Fibroblast of skin of right biceps (primary cell): ENCODE measurements around the gene ANKRD6.

ENCODE experiments used
- DNase-seq: peaks from one replicate; pipeline ENCODE4 v3.0.0-alpha.2; 2013

The ANKRD6 gene

DNA sequence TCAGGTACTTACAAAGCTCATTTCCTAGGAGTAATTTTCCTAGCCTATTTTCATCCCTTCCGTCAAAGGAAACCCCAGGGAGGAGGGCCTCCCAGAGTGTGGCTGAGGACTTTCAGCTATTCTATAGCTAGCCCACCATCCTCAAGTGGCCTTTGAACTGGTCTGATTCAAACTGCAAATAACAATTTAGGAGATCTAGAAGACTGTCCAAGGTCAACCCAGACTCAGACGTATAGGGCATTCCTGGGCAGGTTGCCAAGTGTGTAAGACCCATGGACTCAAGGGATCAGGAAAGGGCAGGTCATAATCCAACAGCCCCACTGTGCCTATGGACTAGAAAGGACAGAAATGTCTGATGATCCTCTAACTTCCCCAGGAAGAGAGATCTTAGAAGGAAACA, 18.7 kb upstream of the ANKRD6 start:
- no peak for DNase-seq

DNA sequence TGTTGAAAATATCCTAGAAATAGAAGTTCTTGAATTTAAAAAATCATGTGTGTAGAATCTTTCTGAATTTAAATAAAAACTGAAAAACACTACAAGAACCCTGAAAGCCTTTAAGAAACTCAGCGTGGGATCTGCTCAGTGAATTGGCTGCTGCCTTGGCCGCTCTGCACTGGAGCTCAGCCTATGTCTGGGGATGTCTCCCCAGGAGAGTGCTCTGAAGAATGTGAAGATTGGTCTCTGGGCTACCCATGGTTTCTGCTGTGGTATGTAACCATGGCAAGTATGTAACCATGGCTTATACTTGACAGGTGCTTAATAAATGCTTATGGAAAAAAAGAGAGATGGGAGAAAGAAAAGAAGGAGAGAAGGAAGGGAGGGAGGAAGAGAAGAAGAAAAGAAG, 17.8 kb upstream of the ANKRD6 start:
- DNase-seq, result no peak

DNA sequence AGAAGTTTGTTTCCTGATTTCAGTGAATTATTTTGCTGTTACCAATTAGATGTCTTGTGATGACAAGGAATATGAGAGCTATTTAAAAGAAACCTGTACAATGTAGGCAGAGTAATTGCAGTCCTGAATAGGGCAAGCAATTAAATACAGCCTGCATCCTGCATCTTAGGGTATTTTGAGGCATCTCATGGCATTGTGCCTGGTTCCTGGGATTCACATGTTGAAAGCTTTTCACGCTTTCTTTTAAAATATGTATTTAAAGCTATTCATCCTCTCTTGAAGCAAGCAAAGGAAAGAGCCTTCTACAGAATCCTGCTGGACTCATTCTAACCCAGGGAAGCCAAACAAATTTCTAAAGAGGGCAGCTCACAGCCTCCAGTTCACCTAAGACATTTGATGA, 16.2 kb upstream of the ANKRD6 start:
- DNase-seq, result no peak

DNA sequence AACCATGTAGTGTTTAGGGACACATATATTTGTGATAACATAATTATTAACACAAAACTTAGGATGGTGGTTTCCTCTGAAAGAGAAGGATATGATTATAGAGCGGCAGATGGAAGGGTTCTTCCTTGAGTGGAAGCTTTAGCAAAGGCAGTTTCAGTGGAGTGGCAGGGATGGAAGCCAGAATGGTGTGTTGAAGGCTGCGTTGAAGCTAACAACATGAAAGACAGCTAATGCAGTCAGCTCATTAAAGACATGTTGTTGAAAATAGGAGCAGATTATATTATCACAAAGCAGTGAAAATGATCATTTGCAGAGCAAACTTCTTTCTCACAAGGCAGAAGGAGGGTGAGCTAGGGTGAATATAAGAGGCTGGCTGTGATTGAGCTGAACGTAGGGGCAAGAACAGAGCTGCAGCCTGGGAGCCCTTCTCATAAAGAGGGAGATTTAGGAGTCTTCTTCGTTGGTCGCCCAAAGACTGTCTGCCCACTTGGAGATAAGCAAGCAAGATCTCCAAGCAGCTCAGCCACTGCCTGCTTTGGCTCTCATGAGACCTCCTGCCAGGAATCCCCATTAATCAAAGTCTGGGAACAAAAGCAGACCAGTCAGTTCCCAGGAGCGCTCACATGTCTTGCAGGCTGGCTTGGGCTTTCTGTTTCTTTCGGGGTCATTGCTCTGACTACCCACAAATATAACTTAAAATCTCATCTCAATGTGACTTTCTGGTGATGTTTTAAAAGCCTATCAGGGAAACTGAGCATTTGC, 2.6 kb upstream of the ANKRD6 start:
- no peak for DNase-seq

DNA sequence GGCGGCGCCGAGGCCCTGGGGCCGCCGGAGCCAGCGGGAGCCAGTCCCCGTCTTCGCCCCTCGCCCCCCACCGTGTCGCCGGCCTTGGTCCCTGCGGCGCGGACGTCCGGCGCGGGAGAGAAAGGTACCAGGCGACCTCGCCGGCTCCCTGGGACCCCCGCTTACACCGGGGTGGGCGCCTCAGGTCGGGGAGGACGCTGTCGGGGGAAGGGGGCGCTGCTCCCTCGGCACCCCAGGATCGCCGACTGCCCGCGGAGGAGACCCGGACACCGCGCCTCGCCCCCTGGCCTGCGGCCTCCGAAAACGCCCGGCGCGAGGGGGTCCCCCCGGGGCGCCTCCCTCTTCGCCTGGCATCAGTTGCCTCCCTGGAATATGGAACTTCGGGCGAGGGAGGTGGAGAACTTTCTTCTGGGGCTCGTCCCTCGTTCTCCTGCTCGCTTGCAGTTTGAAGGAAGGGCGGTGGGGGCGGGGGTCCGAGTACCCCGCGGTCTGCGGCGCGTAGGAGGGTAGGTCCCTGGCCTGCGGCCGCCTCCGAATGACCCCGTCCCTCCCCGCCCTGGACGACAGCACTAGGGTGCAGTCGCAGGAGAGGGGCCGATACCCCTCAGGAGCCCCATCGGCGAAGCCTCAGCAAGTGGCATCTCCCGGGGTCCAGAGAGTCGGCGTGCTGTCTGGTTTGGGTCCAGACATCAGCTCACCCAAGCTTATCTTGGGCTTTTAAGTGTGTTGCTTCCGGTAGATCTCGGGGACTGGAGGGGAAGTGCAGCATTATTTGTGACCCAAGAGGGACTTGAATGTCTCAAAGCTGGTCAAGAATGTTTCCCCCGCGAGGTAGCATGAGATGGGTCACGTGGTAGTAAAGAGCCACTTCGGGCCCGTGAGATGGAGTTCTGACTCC, 549 bp downstream of the ANKRD6 start:
- no peak for DNase-seq

DNA sequence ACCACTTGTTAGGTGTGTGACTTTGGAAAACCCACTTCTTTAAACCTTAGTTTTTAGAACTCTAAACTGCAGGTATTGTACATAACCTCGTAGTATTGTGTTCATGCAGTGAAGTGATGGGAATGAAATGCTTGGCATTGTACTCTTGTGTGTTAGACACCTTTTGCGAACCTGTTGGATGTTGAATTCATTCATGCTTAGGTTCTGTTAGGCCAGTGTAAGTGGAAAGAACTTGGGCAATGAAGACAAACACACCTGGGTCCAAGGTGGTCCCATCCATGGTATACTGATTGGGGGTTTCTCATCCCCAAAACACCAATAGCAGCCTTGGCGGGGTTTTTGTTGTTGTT, 1.2 kb downstream of the ANKRD6 start:
- no peak for DNase-seq

DNA sequence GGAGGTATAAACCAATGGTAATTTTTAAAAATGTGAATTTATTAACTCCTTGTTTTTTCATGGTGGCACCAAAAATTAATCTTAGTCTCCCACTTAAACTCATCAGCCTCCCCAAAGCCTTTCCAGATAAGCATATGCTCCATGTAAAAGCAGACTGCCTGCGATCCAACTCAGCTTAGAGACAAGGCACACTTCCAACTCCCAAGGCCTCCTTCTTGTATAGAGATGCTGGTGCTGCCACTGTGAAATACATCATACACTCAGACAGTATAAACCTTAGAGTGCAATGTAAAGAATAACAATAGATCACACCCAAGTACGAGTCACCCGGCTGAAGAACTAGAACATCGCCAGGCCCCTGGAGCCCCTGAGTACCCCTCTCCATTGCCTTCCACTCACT, 2.0 kb downstream of the ANKRD6 start:
- no peak for DNase-seq

DNA sequence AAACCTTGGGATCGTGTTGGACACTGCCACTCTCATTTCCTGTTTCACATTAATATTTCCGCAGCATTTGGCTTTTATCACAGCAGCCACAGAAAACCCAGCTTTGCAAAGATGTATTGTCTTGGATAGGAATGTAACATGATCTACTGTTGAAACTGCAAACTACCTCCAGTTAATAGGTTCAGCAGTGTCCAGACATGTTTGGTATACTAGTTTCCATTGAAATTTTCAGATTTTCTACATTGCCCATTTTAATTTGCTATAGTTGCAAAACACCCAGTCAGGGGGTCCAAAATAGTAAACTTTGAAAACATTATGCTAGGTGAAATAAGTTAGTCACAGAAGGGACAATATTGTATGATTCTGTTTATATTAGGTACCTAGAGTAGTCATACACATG, 3.3 kb downstream of the ANKRD6 start:
- no peak for DNase-seq

DNA sequence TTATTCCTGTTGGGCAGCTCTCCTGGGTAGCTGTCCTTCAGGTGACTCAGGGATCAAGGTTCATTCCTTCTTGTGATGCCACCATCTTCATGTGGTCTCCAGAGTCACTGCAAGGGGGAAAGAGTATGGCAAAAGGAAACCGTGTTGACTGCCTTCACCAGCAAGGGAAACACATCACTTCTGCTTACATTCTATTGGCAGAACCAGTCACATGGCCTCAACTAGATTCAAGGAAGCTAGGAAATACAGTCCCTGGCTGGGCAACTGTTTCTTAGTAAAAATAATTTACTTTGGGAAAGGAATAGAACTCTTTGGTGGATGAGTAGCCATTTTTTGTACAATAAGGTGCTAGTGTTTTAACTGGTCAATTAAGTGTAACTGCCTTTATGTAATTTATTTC, 5.3 kb downstream of the ANKRD6 start:
- no peak for DNase-seq

DNA sequence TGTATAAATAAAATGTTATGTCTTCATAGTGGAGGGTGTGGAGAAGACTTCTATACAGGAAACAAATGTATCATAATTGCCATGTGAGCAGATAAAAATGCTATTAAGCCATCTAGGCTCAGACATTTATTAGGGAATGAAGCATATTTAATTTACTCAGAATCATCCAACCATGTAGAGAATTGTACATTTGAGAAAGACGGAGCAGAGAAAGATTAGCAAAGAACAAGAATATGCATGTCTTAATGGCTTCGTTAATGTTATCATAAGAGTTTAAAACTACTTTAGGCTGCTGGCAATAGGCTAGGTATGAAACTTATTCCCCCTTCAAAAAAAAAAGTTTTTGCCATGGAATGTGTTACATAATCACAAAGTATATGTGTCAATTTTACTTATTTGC, 6.1 kb downstream of the ANKRD6 start:
- no peak for DNase-seq

DNA sequence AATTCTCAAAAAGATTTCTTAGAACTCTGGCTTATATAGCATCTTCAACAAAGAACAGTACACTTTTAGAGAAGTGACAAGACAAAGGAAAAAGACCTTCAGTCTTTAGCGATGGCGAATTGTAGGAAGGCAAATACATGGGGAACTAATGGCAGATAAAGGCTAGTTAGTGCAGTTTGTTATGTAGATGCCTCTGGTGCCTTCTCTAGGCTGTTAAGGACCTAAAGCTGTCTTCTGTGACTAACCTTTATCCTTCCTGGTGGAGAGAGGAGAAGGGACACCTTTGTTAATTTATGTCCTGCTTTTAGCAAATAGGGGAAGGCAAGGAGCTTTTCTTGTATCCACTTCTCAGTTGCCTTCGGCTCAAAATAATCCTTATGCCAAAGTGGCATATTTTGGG, 7.2 kb downstream of the ANKRD6 start:
- no peak for DNase-seq

DNA sequence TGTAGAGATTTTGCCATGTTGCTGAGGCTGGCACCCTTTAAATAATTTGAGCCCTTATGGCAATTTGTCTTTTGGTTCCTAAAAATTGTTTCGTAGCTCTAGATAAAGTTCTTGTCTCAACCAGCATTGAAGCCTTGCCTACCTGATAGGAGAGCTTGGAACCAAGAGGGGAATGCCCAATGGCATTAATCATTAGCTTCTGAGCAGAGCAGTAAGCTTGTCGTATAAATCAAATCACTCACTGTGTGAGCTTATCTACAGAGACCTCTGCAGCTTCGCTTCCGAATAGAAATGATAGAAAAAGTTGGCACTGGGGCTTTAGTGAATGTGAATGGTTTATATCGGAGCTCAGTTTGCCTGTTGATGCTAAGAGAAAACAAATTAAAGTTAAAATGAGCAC, 10.7 kb downstream of the ANKRD6 start:
- DNase-seq, result no peak

DNA sequence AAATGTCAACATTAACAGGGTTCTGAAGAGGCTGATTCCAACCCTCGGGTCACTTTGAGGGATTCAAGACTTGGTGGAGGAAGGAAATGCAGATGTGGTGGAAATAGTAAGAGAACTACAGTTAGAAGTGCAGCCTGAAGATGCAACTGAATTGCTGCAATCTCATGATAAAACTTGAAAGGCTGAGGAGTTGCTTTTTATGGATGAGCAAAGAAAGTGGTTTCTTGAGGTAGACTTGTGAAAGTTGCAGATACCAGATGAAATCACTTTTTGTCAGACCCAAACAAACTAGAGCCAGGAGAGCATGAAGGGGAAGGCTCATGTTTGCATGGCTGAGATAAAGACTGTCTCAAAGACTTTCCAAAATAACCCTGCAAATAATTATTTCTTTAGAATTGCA, 16.2 kb downstream of the ANKRD6 start:
- DNase-seq, result no peak

DNA sequence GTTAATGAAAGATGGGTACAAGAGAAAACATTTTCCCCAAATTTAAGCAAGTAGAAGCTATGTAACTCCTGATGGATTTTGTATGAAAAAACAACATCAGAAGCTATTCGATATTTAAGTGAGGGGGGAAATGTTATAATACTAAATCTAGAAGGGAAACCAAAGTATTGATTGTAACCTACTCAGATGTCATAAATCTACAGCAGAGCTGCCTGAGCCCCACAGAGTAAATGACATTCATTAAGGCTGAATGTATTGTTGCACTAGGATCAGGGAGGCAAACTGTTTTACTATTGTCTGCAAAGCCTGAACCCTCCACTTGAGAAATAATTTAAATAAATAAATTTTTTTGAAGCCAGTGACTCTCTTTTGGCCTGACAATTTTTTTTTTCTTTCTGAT, 19.3 kb downstream of the ANKRD6 start:
- no peak for DNase-seq

DNA sequence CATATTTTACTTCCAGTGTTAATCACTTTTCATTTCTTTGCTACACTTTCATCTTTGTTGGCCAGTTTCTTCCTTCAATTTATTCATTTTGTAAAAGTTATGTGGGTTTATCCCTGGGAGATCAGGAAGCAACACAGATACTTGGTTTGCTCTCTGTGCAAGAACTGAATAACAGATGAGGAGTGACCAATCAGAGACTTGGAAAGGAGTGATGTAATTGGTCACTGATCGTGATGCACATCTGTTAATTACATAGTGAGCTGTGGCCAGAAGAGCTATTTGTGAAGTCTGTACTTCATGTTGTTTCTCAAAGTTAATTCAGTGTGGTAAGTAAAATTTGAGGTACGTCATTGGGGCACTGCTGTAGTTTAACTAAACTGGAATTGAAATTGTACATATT, 21.3 kb downstream of the ANKRD6 start:
- DNase-seq, result no peak

DNA sequence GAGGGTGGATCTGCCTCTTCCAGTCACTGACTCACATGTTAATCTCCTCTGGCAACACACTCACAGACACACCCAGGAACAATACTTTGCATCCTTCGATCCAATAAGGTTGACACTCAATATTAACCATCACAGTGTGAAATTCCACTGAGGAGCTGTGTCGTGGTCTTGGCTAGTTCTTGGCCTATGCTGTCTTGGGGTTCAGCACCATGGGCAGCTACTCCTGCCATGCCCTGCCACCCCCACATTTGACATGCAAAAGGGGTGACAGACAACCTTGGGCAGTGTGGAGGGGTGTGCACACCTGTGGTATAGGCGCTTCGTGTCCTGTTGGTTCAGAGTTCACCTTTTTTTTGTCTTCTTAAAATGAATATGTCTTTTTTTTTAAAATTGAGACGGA, 25.8 kb downstream of the ANKRD6 start:
- DNase-seq, result no peak

DNA sequence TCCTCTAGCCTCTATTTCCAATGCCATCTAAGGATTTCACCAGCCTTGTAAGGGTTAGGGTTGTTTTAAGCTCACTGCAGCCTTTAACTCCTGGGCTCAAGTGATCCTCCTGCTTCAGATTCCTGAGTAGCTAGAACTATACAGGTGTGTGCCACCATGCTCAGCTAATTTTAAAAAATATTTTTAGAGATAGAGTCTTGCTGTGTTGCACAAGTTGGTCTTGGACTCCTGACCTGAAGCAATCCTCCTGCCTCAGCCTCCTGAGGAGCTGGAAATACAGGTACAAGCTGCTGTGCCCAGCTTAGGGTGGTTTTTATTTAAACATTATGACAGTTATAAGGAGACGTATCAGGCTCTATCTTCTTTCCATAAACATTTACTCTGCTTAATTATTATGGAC, 26.5 kb downstream of the ANKRD6 start:
- no peak for DNase-seq

DNA sequence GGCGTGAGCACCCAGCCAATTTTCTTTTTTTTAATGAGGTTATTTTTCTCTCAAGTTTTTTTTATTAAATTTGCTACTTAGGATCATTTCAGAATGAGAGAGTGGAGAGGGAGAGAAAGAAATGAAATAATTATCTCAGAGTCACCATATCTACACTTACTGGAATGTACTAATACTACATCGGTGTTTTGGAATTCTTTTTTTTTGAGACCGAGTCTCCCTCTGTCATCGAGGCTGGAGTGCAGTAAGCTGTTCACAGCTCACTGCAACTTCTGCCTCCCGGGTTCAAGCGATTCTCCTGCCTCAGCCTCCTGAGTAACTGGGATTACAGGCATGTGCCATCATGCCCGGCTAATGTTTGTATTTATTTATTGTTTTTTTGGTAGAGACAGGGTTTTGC, 27.8 kb downstream of the ANKRD6 start:
- DNase-seq, result no peak

DNA sequence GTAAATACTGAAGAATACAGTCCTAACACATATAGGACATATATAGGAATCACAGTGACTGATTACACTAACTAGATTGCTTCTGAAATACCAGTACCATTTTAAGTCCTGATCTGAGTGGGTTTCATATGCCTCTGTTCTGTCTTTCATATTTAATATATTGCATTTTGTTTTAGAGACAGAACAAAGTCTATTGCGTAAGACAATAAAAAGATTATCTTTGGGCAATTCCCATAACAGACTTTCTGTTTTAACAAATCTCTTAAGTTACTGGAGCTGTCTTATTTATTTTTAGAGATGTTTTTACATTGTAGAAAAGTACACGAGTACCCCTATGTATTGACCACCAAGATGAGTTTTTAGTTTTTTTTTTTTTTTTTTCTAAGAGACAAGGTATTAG, 29.6 kb downstream of the ANKRD6 start:
- DNase-seq, result no peak

DNA sequence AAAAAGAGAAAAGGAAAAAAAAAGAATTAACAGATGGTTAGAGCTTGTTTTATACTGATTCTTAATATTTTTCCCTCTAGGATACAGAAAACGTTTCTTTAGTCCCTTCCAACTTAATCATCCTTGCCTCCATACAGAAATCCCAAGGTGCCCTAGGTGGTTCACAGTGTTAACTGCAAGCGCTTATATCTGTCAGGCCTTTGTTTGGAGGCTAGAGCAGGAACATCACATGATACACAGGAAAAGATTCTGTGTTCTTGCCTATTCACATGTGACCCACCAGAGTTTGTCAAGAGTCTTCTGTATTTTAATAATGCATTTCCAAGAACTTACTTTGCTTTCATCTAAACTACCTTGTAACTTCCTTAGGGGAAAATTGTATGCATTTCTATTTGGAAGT, 31.3 kb downstream of the ANKRD6 start:
- no peak for DNase-seq

DNA sequence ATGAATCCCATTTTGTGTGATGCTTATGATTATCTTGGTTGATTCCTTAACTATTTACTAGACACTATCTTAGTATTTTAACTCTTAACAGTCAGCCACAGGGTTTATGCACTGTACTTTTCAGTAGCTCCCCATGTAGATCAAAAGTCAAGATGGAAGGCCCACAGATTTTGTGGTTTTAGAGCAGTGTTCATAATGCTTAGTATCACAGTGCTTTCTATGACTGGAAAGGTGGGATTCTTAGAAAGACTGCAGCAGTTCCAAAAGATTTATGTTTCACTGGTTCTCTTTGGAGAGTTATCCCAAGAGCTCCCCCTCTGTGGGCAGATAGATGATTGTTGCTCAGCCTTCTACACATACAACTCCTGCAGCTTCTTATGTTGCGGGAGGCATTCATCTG, 34.5 kb downstream of the ANKRD6 start:
- no peak for DNase-seq

DNA sequence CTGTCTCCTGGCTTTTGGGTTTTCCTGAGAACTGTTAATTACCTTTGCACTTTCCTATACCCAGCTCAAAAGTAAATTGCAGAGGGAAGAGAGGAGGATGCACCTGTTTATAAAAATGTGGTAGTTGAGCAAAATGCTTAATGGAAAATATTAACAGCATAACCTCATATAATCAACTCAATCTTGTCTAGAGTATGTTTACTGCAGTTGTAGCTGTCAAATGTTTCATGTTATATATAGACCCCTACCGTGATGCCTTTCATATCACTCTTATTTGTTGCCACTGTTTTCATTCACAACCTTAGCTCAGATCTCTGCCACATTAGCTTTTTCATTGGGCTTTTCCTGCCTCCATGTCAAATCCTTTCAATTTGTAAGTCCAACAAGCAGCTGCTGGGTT, 36.0 kb downstream of the ANKRD6 start:
- no peak for DNase-seq

DNA sequence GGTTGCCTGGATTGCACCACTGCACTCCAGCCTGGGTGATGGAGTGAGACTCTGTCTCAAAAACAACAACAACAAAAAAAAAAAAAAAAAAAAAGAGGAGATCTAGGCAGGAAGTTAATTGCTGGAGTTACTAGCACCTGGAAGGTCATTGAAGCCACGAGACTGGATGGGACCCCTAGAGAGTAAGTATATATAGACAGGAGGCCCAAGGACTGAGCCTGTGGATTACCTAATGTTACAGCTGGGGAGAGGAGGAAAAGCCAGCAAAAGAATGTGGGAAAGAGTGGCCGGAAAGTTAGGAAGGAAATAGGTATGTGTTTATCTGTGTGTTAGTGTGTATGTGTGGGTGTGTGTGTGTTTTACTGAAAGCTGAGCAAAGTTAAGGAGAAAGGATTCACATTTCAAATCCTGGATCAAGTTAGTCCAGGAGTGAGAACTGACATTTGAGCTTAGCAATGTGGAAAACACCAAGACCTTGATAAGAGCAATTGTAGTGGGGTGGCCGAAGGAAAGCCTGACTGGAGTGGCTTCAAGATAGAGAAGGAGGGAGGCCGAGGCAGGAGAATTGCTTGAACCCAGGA, 38.4 kb downstream of the ANKRD6 start:
- DNase-seq, result no peak

DNA sequence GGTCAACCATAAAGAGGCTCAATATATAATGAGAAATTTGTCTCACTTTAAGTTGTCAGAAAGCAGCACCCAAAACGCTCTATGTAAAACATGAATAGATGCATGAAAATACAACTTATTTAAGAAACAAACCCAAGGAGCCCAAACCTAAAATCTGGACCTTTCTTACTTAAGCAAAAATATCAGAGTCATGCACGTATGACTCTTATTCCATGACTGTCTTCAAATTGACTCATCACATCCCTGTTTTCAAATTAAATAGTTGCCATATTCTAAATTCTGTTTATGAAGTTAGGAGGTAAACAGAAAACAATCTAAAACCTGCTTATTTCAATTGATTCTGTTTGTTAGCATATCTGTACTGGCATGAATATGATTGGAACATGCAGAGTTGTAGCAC, 42.1 kb downstream of the ANKRD6 start:
- no peak for DNase-seq
